ENCODE results near the gene INVS.
"Not testable (repeated sequence)": the region's sequence is repeated elsewhere in the genome, so short reads cannot be mapped to it uniquely, and the experiment has no call there.

Gene INVS

GRCh38 chr9:100064872-100065581, 34.0 kb upstream of the INVS start:
- Histone ChIP-seq H3K4me3 (ENCODE audit: low read depth in 1 of 2, low read length in 2 of 2) (no peak overlapping the region), H3K27ac (ENCODE audit: low read depth, low read length) (no peak overlapping the region), H3K36me3 (ENCODE audit: control insufficient read depth in 1 of 2, insufficient read depth in 2 of 2, low read length in 2 of 2) (no peaks in the 10 kb centered on the region), H3K9me3 (ENCODE audit: control insufficient read depth in 1 of 2, low read length in 2 of 2) (no peaks in the 10 kb centered on the region), H3K27me3 (ENCODE audit: control insufficient read depth in 1 of 2, insufficient read depth in 2 of 2, low read length in 2 of 2) (no peaks in the 10 kb centered on the region), H3K4me1 (ENCODE audit: control insufficient read depth in 1 of 2, insufficient read depth in 2 of 2, low read length in 2 of 2) (peaks cover 7 to 10% of the 10 kb centered on the region in 2 donors), H3K9ac (ENCODE audit: low read depth in 1 of 2, low read length in 2 of 2) (no peak overlapping the region)

DNA sequence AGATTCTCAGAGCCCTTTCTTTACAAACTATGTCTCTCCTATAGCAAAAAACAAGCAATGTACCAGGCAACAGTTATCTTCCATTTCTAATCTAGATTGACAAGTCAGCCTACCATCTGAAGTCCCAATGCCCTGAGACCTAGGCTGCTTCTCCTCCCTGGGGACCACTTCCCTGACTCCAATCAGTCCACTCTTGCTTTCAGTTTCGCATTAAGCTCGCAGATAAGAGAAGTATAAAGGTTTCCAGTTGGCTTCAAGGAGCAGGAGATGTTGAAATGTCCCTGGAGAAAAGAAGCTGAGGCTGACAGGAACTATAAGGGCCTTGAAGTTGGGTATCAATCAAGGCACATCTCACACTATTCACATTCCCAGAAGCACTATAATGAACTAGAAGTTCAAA, 32.5 kb upstream of the INVS start:
- Histone ChIP-seq H3K27me3 (ENCODE audit: control insufficient read depth in 1 of 2, insufficient read depth in 2 of 2, low read length in 2 of 2) (no peaks in the 10 kb centered on the region), H3K9me3 (ENCODE audit: control insufficient read depth in 1 of 2, low read length in 2 of 2) (no peaks in the 10 kb centered on the region), H3K27ac (ENCODE audit: low read depth, low read length) (no peak overlapping the region), H3K4me3 (ENCODE audit: low read depth in 1 of 2, low read length in 2 of 2) (peak overlapping the region in 1 of 2 donors; percentile 13), H3K36me3 (ENCODE audit: control insufficient read depth in 1 of 2, insufficient read depth in 2 of 2, low read length in 2 of 2) (no peaks in the 10 kb centered on the region), H3K4me1 (ENCODE audit: control insufficient read depth in 1 of 2, insufficient read depth in 2 of 2, low read length in 2 of 2) (peaks cover 7 to 10% of the 10 kb centered on the region in 2 donors), H3K9ac (ENCODE audit: low read depth in 1 of 2, low read length in 2 of 2) (no peak overlapping the region)

GRCh38 chr9:100067990-100068389, 31.1 kb upstream of the INVS start:
- not testable (repeated sequence) for H3K4me3 ChIP-seq (ENCODE audit: low read depth in 1 of 2, low read length in 2 of 2); H3K27me3 ChIP-seq (ENCODE audit: control insufficient read depth in 1 of 2, insufficient read depth in 2 of 2, low read length in 2 of 2); H3K9ac ChIP-seq (ENCODE audit: low read depth in 1 of 2, low read length in 2 of 2); H3K9me3 ChIP-seq (ENCODE audit: control insufficient read depth in 1 of 2, low read length in 2 of 2); H3K27ac ChIP-seq (ENCODE audit: low read depth, low read length); H3K4me1 ChIP-seq (ENCODE audit: control insufficient read depth in 1 of 2, insufficient read depth in 2 of 2, low read length in 2 of 2); H3K36me3 ChIP-seq (ENCODE audit: control insufficient read depth in 1 of 2, insufficient read depth in 2 of 2, low read length in 2 of 2)

DNA sequence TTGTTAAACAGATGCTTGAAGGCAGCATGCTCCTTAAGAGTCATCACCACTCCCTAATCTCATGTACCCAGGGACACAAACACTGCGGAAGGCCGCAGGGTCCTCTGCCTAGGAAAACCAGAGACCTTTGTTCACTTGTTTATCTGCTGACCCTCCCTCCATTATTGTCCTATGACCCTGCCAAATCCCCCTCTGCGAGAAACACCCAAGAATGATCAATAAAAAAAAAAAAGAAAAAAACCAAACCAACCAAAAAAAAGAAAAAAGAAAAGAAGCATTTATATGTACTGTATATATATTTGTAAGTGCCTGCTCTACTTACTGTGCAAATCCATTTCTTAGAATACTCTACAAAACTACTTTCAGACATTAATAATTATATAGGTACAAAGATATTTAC, 30.0 kb upstream of the INVS start:
- H3K9me3 ChIP-seq (ENCODE audit: control insufficient read depth in 1 of 2, low read length in 2 of 2); H3K4me1 ChIP-seq (ENCODE audit: control insufficient read depth in 1 of 2, insufficient read depth in 2 of 2, low read length in 2 of 2); H3K36me3 ChIP-seq (ENCODE audit: control insufficient read depth in 1 of 2, insufficient read depth in 2 of 2, low read length in 2 of 2); H3K9ac ChIP-seq (ENCODE audit: low read depth in 1 of 2, low read length in 2 of 2); H3K27me3 ChIP-seq (ENCODE audit: control insufficient read depth in 1 of 2, insufficient read depth in 2 of 2, low read length in 2 of 2); H3K4me3 ChIP-seq (ENCODE audit: low read depth in 1 of 2, low read length in 2 of 2); H3K27ac ChIP-seq (ENCODE audit: low read depth, low read length): not testable (repeated sequence)

- Histone ChIP-seq H3K27ac (ENCODE audit: low read depth, low read length) (no peak overlapping the region), H3K9me3 (ENCODE audit: control insufficient read depth in 1 of 2, low read length in 2 of 2) (no peaks in the 10 kb centered on the region), H3K27me3 (ENCODE audit: control insufficient read depth in 1 of 2, insufficient read depth in 2 of 2, low read length in 2 of 2) (no peaks in the 10 kb centered on the region), H3K4me1 (ENCODE audit: control insufficient read depth in 1 of 2, insufficient read depth in 2 of 2, low read length in 2 of 2) (peaks cover 7 to 10% of the 10 kb centered on the region in 2 donors), H3K4me3 (ENCODE audit: low read depth in 1 of 2, low read length in 2 of 2) (no peak overlapping the region), H3K36me3 (ENCODE audit: control insufficient read depth in 1 of 2, insufficient read depth in 2 of 2, low read length in 2 of 2) (no peaks in the 10 kb centered on the region), H3K9ac (ENCODE audit: low read depth in 1 of 2, low read length in 2 of 2) (no peak overlapping the region)
Measured at GRCh38 chr9:100070104-100071041, 28.7 kb upstream of the INVS start.

DNA sequence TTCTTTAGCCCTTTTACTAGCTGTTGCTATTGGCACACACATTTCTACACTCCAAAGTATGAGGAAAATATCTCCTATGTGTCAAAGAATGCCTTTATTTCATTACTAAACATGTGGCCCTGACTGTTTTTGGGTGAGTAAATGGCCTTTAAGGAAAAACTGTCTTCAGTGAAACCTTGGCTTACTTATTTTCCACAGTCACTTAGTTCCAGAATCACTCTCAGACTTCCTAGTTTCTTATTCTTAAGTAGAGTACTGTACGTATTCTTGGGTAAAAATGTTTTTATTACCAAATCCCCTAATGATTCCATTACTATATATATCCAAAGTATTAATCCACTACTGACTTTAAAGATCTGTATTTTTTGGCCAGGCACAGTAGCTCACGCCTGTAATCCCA, 27.8 kb upstream of the INVS start:
- Histone ChIP-seq H3K4me1 (ENCODE audit: control insufficient read depth in 1 of 2, insufficient read depth in 2 of 2, low read length in 2 of 2) (peaks cover 7% of the 10 kb centered on the region in 2 donors), H3K36me3 (ENCODE audit: control insufficient read depth in 1 of 2, insufficient read depth in 2 of 2, low read length in 2 of 2) (no peaks in the 10 kb centered on the region), H3K27ac (ENCODE audit: low read depth, low read length) (no peak overlapping the region), H3K4me3 (ENCODE audit: low read depth in 1 of 2, low read length in 2 of 2) (no peak overlapping the region), H3K27me3 (ENCODE audit: control insufficient read depth in 1 of 2, insufficient read depth in 2 of 2, low read length in 2 of 2) (no peaks in the 10 kb centered on the region), H3K9me3 (ENCODE audit: control insufficient read depth in 1 of 2, low read length in 2 of 2) (no peaks in the 10 kb centered on the region), H3K9ac (ENCODE audit: low read depth in 1 of 2, low read length in 2 of 2) (no peak overlapping the region)

GRCh38 chr9:100072805-100073204, 26.2 kb upstream of the INVS start:
- Histone ChIP-seq H3K4me1 (ENCODE audit: control insufficient read depth in 1 of 2, insufficient read depth in 2 of 2, low read length in 2 of 2) (no peaks in the 10 kb centered on the region), H3K4me3 (ENCODE audit: low read depth in 1 of 2, low read length in 2 of 2) (no peak overlapping the region), H3K27me3 (ENCODE audit: control insufficient read depth in 1 of 2, insufficient read depth in 2 of 2, low read length in 2 of 2) (no peaks in the 10 kb centered on the region), H3K27ac (ENCODE audit: low read depth, low read length) (no peak overlapping the region), H3K9me3 (ENCODE audit: control insufficient read depth in 1 of 2, low read length in 2 of 2) (no peaks in the 10 kb centered on the region), H3K9ac (ENCODE audit: low read depth in 1 of 2, low read length in 2 of 2) (no peak overlapping the region), H3K36me3 (ENCODE audit: control insufficient read depth in 1 of 2, insufficient read depth in 2 of 2, low read length in 2 of 2) (peaks cover 0 to 3% of the 10 kb centered on the region in 2 donors)

- Histone ChIP-seq H3K9ac (ENCODE audit: low read depth in 1 of 2, low read length in 2 of 2) (no peak overlapping the region), H3K36me3 (ENCODE audit: control insufficient read depth in 1 of 2, insufficient read depth in 2 of 2, low read length in 2 of 2) (peaks cover 0 to 3% of the 10 kb centered on the region in 2 donors), H3K4me1 (ENCODE audit: control insufficient read depth in 1 of 2, insufficient read depth in 2 of 2, low read length in 2 of 2) (no peaks in the 10 kb centered on the region), H3K27me3 (ENCODE audit: control insufficient read depth in 1 of 2, insufficient read depth in 2 of 2, low read length in 2 of 2) (no peaks in the 10 kb centered on the region), H3K4me3 (ENCODE audit: low read depth in 1 of 2, low read length in 2 of 2) (no peak overlapping the region), H3K9me3 (ENCODE audit: control insufficient read depth in 1 of 2, low read length in 2 of 2) (no peaks in the 10 kb centered on the region), H3K27ac (ENCODE audit: low read depth, low read length) (no peak overlapping the region)
Measured at GRCh38 chr9:100074093-100074492, 24.9 kb upstream of the INVS start.

- Histone ChIP-seq H3K27ac (ENCODE audit: low read depth, low read length) (no peak overlapping the region), H3K9me3 (ENCODE audit: control insufficient read depth in 1 of 2, low read length in 2 of 2) (no peaks in the 10 kb centered on the region), H3K4me3 (ENCODE audit: low read depth in 1 of 2, low read length in 2 of 2) (no peak overlapping the region), H3K4me1 (ENCODE audit: control insufficient read depth in 1 of 2, insufficient read depth in 2 of 2, low read length in 2 of 2) (no peaks in the 10 kb centered on the region), H3K9ac (ENCODE audit: low read depth in 1 of 2, low read length in 2 of 2) (no peak overlapping the region), H3K27me3 (ENCODE audit: control insufficient read depth in 1 of 2, insufficient read depth in 2 of 2, low read length in 2 of 2) (no peaks in the 10 kb centered on the region), H3K36me3 (ENCODE audit: control insufficient read depth in 1 of 2, insufficient read depth in 2 of 2, low read length in 2 of 2) (peaks cover 0 to 3% of the 10 kb centered on the region in 2 donors)
Measured at GRCh38 chr9:100074989-100075388, 24.1 kb upstream of the INVS start.

- not testable (repeated sequence) for H3K9ac ChIP-seq (ENCODE audit: low read depth in 1 of 2, low read length in 2 of 2); H3K27me3 ChIP-seq (ENCODE audit: control insufficient read depth in 1 of 2, insufficient read depth in 2 of 2, low read length in 2 of 2); H3K4me3 ChIP-seq (ENCODE audit: low read depth in 1 of 2, low read length in 2 of 2); H3K4me1 ChIP-seq (ENCODE audit: control insufficient read depth in 1 of 2, insufficient read depth in 2 of 2, low read length in 2 of 2); H3K9me3 ChIP-seq (ENCODE audit: control insufficient read depth in 1 of 2, low read length in 2 of 2); H3K27ac ChIP-seq (ENCODE audit: low read depth, low read length); H3K36me3 ChIP-seq (ENCODE audit: control insufficient read depth in 1 of 2, insufficient read depth in 2 of 2, low read length in 2 of 2)
Measured at GRCh38 chr9:100076256-100076655, 22.8 kb upstream of the INVS start.

Measured in duodenal mucosa (tissue), 2 donors.